Measurements from ENCODE around the gene RAD51B. TPM values are rescaled to one million over a fixed set of nuclear protein-coding genes. Genes with fewer than 3 reads are reported as not detected.

RAD51B gene
- total and polyA plus RNA-seq, 2 experiments from 2014 or later: 11.7 to 17.8 TPM

DNA sequence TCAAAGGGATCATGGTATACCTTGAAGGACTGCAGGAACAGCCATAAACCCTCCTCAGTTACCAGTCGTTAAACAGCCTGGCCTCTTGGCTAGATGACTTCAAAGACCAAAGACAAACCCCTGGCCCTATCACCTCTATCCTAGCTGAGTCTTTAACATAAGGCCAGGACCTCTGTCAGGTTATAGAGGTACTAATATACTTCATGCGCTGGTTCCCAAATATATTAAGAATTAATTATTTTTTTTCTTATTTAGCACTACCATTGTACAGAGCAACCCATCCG is 459.8 kb downstream of the RAD51B start:
- Histone ChIP-seq H3K4me1 (ENCODE audit: low read depth) (peaks cover 24% of the 10 kb centered on the region), H3K36me3 (no peaks in the 10 kb centered on the region), H3K27me3 (no peaks in the 10 kb centered on the region), H3K27ac (peak overlapping the region; percentile 8), H3K4me3 (no peak overlapping the region), H3K9me3 (ENCODE audit: low read depth) (no peaks in the 10 kb centered on the region)
- no peak for DNase-seq (ENCODE audit: low read depth in 1 of 2, low spot score in 1 of 2)
- TF ChIP-seq, protein P1, sequence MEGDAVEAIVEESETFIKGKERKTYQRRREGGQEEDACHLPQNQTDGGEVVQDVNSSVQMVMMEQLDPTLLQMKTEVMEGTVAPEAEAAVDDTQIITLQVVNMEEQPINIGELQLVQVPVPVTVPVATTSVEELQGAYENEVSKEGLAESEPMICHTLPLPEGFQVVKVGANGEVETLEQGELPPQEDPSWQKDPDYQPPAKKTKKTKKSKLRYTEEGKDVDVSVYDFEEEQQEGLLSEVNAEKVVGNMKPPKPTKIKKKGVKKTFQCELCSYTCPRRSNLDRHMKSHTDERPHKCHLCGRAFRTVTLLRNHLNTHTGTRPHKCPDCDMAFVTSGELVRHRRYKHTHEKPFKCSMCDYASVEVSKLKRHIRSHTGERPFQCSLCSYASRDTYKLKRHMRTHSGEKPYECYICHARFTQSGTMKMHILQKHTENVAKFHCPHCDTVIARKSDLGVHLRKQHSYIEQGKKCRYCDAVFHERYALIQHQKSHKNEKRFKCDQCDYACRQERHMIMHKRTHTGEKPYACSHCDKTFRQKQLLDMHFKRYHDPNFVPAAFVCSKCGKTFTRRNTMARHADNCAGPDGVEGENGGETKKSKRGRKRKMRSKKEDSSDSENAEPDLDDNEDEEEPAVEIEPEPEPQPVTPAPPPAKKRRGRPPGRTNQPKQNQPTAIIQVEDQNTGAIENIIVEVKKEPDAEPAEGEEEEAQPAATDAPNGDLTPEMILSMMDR (IDR thresholded peaks at IDR 0.05; ENCODE audit: low read depth, low read length): no peak

DNA sequence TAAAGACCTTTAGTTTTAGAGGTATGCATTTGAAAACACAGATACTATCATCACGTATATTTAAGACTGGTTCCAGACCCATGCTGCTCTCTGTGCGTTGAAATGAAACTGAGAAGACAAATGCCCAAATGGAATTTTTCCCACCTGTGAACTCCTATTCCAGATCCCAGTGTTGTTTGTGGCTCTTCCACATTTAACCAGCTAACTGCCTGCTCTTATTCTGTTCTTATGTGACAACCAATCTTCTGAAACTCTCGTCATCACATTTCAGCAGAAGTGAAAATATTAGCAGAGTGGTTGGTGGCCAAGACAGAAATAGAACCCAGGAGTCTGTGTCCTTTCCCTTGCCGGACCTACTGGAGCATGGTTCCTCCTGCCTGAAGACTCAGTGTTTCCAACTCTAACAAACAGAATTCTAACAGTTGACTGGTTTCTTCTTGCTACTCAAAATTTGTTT is 460.2 kb downstream of the RAD51B start:
- Histone ChIP-seq H3K27me3 (no peaks in the 10 kb centered on the region), H3K36me3 (no peaks in the 10 kb centered on the region), H3K27ac (no peak overlapping the region), H3K4me3 (no peak overlapping the region), H3K4me1 (ENCODE audit: low read depth) (peaks cover 29% of the 10 kb centered on the region), H3K9me3 (ENCODE audit: low read depth) (no peaks in the 10 kb centered on the region)
- TF ChIP-seq, protein P1 (IDR thresholded peaks at IDR 0.05; ENCODE audit: low read depth, low read length): no peak
- no peak for DNase-seq (ENCODE audit: low read depth in 1 of 2, low spot score in 1 of 2)

DNA sequence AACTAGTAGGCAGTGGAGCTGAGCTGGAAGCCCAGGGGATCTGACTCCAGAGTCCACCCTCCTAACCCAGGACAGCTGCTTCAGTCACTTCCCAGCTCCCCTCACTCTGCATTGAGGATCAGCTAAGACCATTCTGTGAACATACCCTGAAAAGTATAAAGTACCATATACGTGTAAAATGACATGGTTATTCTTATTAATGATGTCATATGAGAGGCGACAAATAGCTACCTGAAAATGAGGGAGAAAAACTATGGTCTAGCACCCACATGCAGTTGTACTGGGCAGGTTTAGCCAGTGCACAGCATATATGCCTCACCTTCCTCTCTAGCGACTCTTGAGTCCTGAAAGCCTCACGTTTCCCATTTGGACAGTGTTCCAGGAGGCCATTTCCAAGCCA is 461.9 kb downstream of the RAD51B start:
- H3K27ac ChIP-seq: no peak overlapping the region
- DNase-seq (ENCODE audit: low read depth in 1 of 2, low spot score in 1 of 2): no peak
- no peaks in the 10 kb centered on the region for H3K36me3 ChIP-seq
- peaks cover 34% of the 10 kb centered on the region for H3K4me1 ChIP-seq (ENCODE audit: low read depth)
- no peaks in the 10 kb centered on the region for H3K9me3 ChIP-seq (ENCODE audit: low read depth)
- H3K4me3 ChIP-seq: no peak overlapping the region
- TF ChIP-seq, protein P1 (IDR thresholded peaks at IDR 0.05; ENCODE audit: low read depth, low read length): no peak
- no peaks in the 10 kb centered on the region for H3K27me3 ChIP-seq

- no peak for DNase-seq (ENCODE audit: low read depth in 1 of 2, low spot score in 1 of 2)
- peaks cover 28% of the 10 kb centered on the region for H3K4me1 ChIP-seq (ENCODE audit: low read depth)
- TF ChIP-seq, protein P1 (IDR thresholded peaks at IDR 0.05; ENCODE audit: low read depth, low read length): no peak
- H3K27me3 ChIP-seq: no peaks in the 10 kb centered on the region
- H3K4me3 ChIP-seq: no peak overlapping the region
- H3K27ac ChIP-seq: no peak overlapping the region
- no peaks in the 10 kb centered on the region for H3K36me3 ChIP-seq
- H3K9me3 ChIP-seq (ENCODE audit: low read depth): no peaks in the 10 kb centered on the region
Observed at GRCh38 chr14:68282479-68283377, 463.1 kb downstream of the RAD51B start.

GRCh38 chr14:68283378-68284123 is 464.0 kb downstream of the RAD51B start:
- TF ChIP-seq, protein P1 (IDR thresholded peaks at IDR 0.05; ENCODE audit: low read depth, low read length): no peak
- Histone ChIP-seq H3K9me3 (ENCODE audit: low read depth) (no peaks in the 10 kb centered on the region), H3K4me1 (ENCODE audit: low read depth) (peaks cover 28% of the 10 kb centered on the region), H3K4me3 (no peak overlapping the region), H3K27ac (no peak overlapping the region), H3K36me3 (no peaks in the 10 kb centered on the region), H3K27me3 (no peaks in the 10 kb centered on the region)
- peak in 1 of 2 donors; percentile 34 for DNase-seq (ENCODE audit: low read depth in 1 of 2, low spot score in 1 of 2)
